ENCODE data around the gene TNRC6B. TPM values are rescaled to one million over a fixed set of nuclear protein-coding genes. Genes with fewer than 3 reads are reported as not detected.
"Not testable (repeated sequence)": the region's sequence is repeated elsewhere in the genome, so short reads cannot be mapped to it uniquely, and the experiment has no call there.

Gene TNRC6B
- total RNA-seq, 1 donor, result 26.4 TPM

DNA sequence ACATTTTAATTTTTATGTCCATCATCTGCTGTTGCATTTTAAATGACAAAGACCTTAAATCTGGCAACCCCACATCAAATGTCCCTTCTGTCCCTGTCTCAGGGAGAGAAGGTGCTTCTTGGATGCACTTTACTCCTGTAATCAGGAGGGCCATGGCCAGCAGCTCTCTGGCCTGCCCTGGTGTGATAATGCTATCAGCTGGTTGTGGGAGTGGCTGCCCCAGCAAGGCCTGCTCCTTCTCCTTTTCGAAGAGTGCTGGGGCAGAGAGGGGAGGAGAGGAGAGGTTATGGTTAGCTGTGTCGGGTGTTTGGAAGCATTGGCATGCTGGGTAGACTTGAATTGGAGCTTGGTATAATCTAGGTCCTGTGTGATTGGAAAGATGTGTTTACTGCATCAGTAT is 12.8 kb downstream of the TNRC6B start:
- Histone ChIP-seq H3K36me3 (ENCODE audit: insufficient read depth, low read length) (no peaks in the 10 kb centered on the region), H3K4me1 (ENCODE audit: insufficient read depth, low read length) (peaks cover 3% of the 10 kb centered on the region), H3K9me3 (ENCODE audit: low read depth, low read length) (no peaks in the 10 kb centered on the region), H4K20me1 (ENCODE audit: insufficient read depth, low read length) (peaks cover 66% of the 10 kb centered on the region), H3K4me3 (ENCODE audit: insufficient read depth, low read length) (no peak overlapping the region), H3K4me2 (ENCODE audit: insufficient read depth, low read length) (no peak overlapping the region), H2AFZ (ENCODE audit: low read length) (no peak overlapping the region), H3K79me2 (ENCODE audit: insufficient read depth, low read length) (peaks cover 93% of the 10 kb centered on the region), H3K27ac (ENCODE audit: low read depth, low read length) (no peak overlapping the region), H3K27me3 (ENCODE audit: insufficient read depth, low read length) (no peaks in the 10 kb centered on the region)
- TF ChIP-seq, protein P1, sequence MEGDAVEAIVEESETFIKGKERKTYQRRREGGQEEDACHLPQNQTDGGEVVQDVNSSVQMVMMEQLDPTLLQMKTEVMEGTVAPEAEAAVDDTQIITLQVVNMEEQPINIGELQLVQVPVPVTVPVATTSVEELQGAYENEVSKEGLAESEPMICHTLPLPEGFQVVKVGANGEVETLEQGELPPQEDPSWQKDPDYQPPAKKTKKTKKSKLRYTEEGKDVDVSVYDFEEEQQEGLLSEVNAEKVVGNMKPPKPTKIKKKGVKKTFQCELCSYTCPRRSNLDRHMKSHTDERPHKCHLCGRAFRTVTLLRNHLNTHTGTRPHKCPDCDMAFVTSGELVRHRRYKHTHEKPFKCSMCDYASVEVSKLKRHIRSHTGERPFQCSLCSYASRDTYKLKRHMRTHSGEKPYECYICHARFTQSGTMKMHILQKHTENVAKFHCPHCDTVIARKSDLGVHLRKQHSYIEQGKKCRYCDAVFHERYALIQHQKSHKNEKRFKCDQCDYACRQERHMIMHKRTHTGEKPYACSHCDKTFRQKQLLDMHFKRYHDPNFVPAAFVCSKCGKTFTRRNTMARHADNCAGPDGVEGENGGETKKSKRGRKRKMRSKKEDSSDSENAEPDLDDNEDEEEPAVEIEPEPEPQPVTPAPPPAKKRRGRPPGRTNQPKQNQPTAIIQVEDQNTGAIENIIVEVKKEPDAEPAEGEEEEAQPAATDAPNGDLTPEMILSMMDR (IDR thresholded peaks at IDR 0.05; ENCODE audit: extremely low read depth, low read depth, low read length), result no peak
- DNase-seq (ENCODE audit: insufficient read length, low spot score, missing footprints), result no peak

DNA sequence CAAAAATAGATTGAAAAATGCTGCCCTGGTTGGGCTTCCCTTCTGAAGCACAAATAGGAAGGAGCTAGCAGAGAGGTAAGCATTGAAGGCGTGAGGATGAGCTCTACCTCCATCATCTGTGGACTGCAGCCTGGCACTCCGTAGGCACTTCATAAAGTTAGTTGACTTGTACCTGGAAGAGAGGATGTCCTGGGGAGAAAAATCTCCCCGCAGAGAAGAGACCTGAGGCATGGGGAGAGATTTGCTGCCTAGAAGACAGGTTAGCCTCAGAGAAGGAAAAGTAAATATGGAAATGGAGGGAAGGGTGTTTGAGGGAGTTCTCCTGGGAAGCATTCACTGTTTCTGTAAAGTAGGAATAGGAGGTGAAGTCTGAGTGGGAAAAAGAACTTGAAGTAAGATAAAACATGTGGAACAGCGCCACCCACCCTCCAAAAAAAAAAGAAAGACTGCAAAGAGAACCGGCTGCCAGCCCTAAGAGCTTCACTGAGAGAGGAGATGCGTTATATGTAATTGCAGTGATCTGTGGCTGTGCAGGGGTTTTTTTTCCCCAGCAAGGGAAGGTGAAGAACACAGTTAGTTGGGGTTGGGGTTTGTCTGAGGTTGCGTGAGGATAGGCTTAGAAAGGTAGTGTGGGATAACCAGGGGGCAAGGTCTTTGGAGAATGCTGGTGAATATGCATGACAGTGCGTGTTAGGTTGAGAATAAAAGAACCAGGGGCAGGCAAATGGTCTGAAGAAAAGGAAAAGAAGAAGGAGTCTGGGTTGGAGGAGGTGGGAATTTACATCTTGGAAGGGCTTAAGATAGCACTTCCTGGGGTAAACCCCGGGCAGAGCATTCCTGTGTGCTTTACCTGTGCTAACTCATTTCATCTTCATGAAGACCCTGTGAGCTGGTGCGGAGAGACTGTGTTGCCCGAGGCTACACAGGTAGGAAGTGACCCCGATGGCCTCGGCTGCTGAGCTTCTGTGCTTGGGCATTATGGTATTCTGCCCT is 16.0 kb downstream of the TNRC6B start:
- peaks cover 17% of the 10 kb centered on the region for H3K4me1 ChIP-seq (ENCODE audit: insufficient read depth, low read length)
- no peak overlapping the region for H3K27ac ChIP-seq (ENCODE audit: low read depth, low read length)
- no peak overlapping the region for H3K4me2 ChIP-seq (ENCODE audit: insufficient read depth, low read length)
- H3K79me2 ChIP-seq (ENCODE audit: insufficient read depth, low read length), result peaks cover 93% of the 10 kb centered on the region
- H2AFZ ChIP-seq (ENCODE audit: low read length), result no peak overlapping the region
- peaks cover 68% of the 10 kb centered on the region for H4K20me1 ChIP-seq (ENCODE audit: insufficient read depth, low read length)
- H3K4me3 ChIP-seq (ENCODE audit: insufficient read depth, low read length), result no peak overlapping the region
- no peaks in the 10 kb centered on the region for H3K36me3 ChIP-seq (ENCODE audit: insufficient read depth, low read length)
- TF ChIP-seq, protein P1 (IDR thresholded peaks at IDR 0.05; ENCODE audit: extremely low read depth, low read depth, low read length), result peak; percentile 51
- no peaks in the 10 kb centered on the region for H3K27me3 ChIP-seq (ENCODE audit: insufficient read depth, low read length)
- no peaks in the 10 kb centered on the region for H3K9me3 ChIP-seq (ENCODE audit: low read depth, low read length)
- peak; percentile 68 for DNase-seq (ENCODE audit: insufficient read length, low spot score, missing footprints)

GRCh38 chr22:40194656-40195055 is 16.9 kb downstream of the TNRC6B start:
- no peak overlapping the region for H2AFZ ChIP-seq (ENCODE audit: low read length)
- TF ChIP-seq, protein P1 (IDR thresholded peaks at IDR 0.05; ENCODE audit: extremely low read depth, low read depth, low read length), result no peak
- H3K27ac ChIP-seq (ENCODE audit: low read depth, low read length), result no peak overlapping the region
- no peaks in the 10 kb centered on the region for H3K27me3 ChIP-seq (ENCODE audit: insufficient read depth, low read length)
- H3K36me3 ChIP-seq (ENCODE audit: insufficient read depth, low read length), result no peaks in the 10 kb centered on the region
- H3K4me2 ChIP-seq (ENCODE audit: insufficient read depth, low read length), result no peak overlapping the region
- H4K20me1 ChIP-seq (ENCODE audit: insufficient read depth, low read length), result peaks cover 70% of the 10 kb centered on the region
- no peak for DNase-seq (ENCODE audit: insufficient read length, low spot score, missing footprints)
- H3K4me1 ChIP-seq (ENCODE audit: insufficient read depth, low read length), result peaks cover 17% of the 10 kb centered on the region
- H3K9me3 ChIP-seq (ENCODE audit: low read depth, low read length), result no peaks in the 10 kb centered on the region
- H3K79me2 ChIP-seq (ENCODE audit: insufficient read depth, low read length), result peaks cover 93% of the 10 kb centered on the region
- H3K4me3 ChIP-seq (ENCODE audit: insufficient read depth, low read length), result no peak overlapping the region

- H2AFZ ChIP-seq (ENCODE audit: low read length), result no peak overlapping the region
- TF ChIP-seq, protein P1 (IDR thresholded peaks at IDR 0.05; ENCODE audit: extremely low read depth, low read depth, low read length), result no peak
- peak overlapping the region; percentile 68 for H3K27ac ChIP-seq (ENCODE audit: low read depth, low read length)
- peak overlapping the region; percentile 36 for H3K4me3 ChIP-seq (ENCODE audit: insufficient read depth, low read length)
- H3K27me3 ChIP-seq (ENCODE audit: insufficient read depth, low read length), result no peaks in the 10 kb centered on the region
- no peaks in the 10 kb centered on the region for H3K9me3 ChIP-seq (ENCODE audit: low read depth, low read length)
- no peaks in the 10 kb centered on the region for H3K36me3 ChIP-seq (ENCODE audit: insufficient read depth, low read length)
- peak overlapping the region; percentile 69 for H3K4me2 ChIP-seq (ENCODE audit: insufficient read depth, low read length)
- peaks cover 92% of the 10 kb centered on the region for H3K79me2 ChIP-seq (ENCODE audit: insufficient read depth, low read length)
- H3K4me1 ChIP-seq (ENCODE audit: insufficient read depth, low read length), result peaks cover 17% of the 10 kb centered on the region
- DNase-seq (ENCODE audit: insufficient read length, low spot score, missing footprints), result peak; percentile 87
- H4K20me1 ChIP-seq (ENCODE audit: insufficient read depth, low read length), result peaks cover 67% of the 10 kb centered on the region
Measured at GRCh38 chr22:40196628-40197360, 19.1 kb downstream of the TNRC6B start.

GRCh38 chr22:40197421-40197820 is 19.7 kb downstream of the TNRC6B start:
- Histone ChIP-seq H3K79me2 (ENCODE audit: insufficient read depth, low read length) (peaks cover 92% of the 10 kb centered on the region), H3K27ac (ENCODE audit: low read depth, low read length) (peak overlapping the region; percentile 68), H3K4me1 (ENCODE audit: insufficient read depth, low read length) (peaks cover 17% of the 10 kb centered on the region), H4K20me1 (ENCODE audit: insufficient read depth, low read length) (peaks cover 70% of the 10 kb centered on the region)
- H3K27me3 ChIP-seq (ENCODE audit: insufficient read depth, low read length); H3K4me2 ChIP-seq (ENCODE audit: insufficient read depth, low read length); H3K9me3 ChIP-seq (ENCODE audit: low read depth, low read length); H3K4me3 ChIP-seq (ENCODE audit: insufficient read depth, low read length); H2AFZ ChIP-seq (ENCODE audit: low read length); DNase-seq (ENCODE audit: insufficient read length, low spot score, missing footprints); H3K36me3 ChIP-seq (ENCODE audit: insufficient read depth, low read length): not testable (repeated sequence)
